Lung (tissue), 12 donors: ENCODE data around the gene KIF1A. TPM values are rescaled to one million over a fixed set of nuclear protein-coding genes. Genes with fewer than 3 reads are reported as not detected.

ENCODE experiments used
- ATAC-seq: fragments of 200-7000 bp; cut with Tn5 transposase; one replicate; pipeline ENCODE4 v1.9.1; 2020; ENCODE audit warnings: moderate number of reproducible peaks; ENCODE audit not compliant: insufficient read depth, low FRiP score
- DNase-seq, 3 donors: peaks; one replicate each; pipeline ENCODE4 v3.0.0-alpha.2; 2013 to 2017
- H3K27ac ChIP-seq, 2 donors: one replicate each; pipeline ENCODE4 v1.5.1; 2013; ENCODE audit warnings: mild to moderate bottlenecking in 2 of 2, moderate library complexity in 2 of 2, control low read depth in 1 of 2, inconsistent platforms in 1 of 2, low read depth in 1 of 2, low read length in 1 of 2
- H3K27me3 ChIP-seq, 3 donors: one replicate each; pipeline ENCODE4 v1.5.1; 2013; ENCODE audit warnings: low read length in 2 of 3; ENCODE audit not compliant: control insufficient read depth in 3 of 3, insufficient read depth in 3 of 3
- H3K36me3 ChIP-seq, 4 donors: one replicate each; pipeline ENCODE4 v1.5.1; 2013; ENCODE audit warnings: low read length in 4 of 4, mild to moderate bottlenecking in 1 of 4, moderate library complexity in 1 of 4; ENCODE audit not compliant: control insufficient read depth in 4 of 4, insufficient read depth in 4 of 4
- H3K4me1 ChIP-seq, 5 donors: one replicate each; pipeline ENCODE4 v1.5.1; 2013; ENCODE audit warnings: low read length in 5 of 5, mild to moderate bottlenecking in 2 of 5, moderate library complexity in 1 of 5; ENCODE audit not compliant: control insufficient read depth in 5 of 5, insufficient read depth in 5 of 5
- H3K4me3 ChIP-seq: one replicate; pipeline ENCODE4 v1.5.1; 2013; ENCODE audit warnings: mild to moderate bottlenecking, control low read depth, moderate library complexity
- H3K9ac ChIP-seq, 2 donors: one replicate each; pipeline ENCODE4 v1.5.1; 2013; ENCODE audit warnings: low read length in 2 of 2, control low read depth in 1 of 2; ENCODE audit not compliant: insufficient read depth in 1 of 2
- H3K9me3 ChIP-seq, 4 donors: one replicate each; pipeline ENCODE4 v1.5.1; 2013; ENCODE audit warnings: low read length in 3 of 4, mild to moderate bottlenecking in 1 of 4, moderate library complexity in 1 of 4; ENCODE audit not compliant: control insufficient read depth in 4 of 4, insufficient read depth in 3 of 4
- CTCF ChIP-seq: IDR thresholded peaks from 2 replicates; pipeline ENCODE4 v1.5.1; 2012; ENCODE audit warnings: mild to moderate bottlenecking; ENCODE audit errors: control extremely low read depth, extremely low read depth
- WGBS, 2 donors: extraction: QIAGEN DNeasy Blood & Tissue Kit; methylation state at CpG; one replicate each; pipeline ENCODE4 v1.1.7; 2013; 5-methylcytosine and 5-hydroxymethylcytosine counted together
- polyA plus RNA-seq, 2 donors: library from polyadenylated mRNA; stranded (reverse); fragments of 200-250 nt; gene quantifications; one replicate each; pipeline ENCODE4 v1.2.1, GENCODE V29; 2013
- total RNA-seq, 2 donors: library from RNA; depleted of rRNA in 1 of 2; stranded (reverse); fragments of >200 nt in 1 of 2; gene quantifications; one replicate each; pipeline ENCODE4 v1.2.1, GENCODE V29; 2014 to 2021
- donor health status: control.
- donor health status: control.
- donor health status: Bipolar disorder and iron deficiency.
- donor health status: healthy.
- donor health status: DM: yes; HTN: yes; CAD: no.

The KIF1A gene
- total and polyA plus RNA-seq, 4 donors, result 0.14 to 2.3 (median 0.46) TPM

- Histone ChIP-seq H3K27ac (no peak overlapping the region), H3K9me3 (peaks cover 0 to 11% (median 0%) of the 10 kb centered on the region in 4 donors), H3K27me3 (peaks cover 23 to 70% (median 41%) of the 10 kb centered on the region in 3 donors), H3K4me1 (peaks cover 0 to 12% (median 3%) of the 10 kb centered on the region in 5 donors), H3K9ac (no peak overlapping the region), H3K36me3 (no peaks in the 10 kb centered on the region), H3K4me3 (no peak overlapping the region)
- TF ChIP-seq CTCF, result no peak
- WGBS, 2 donors, result 9 to 14% methylated on average over 7 of the region's 7 CpGs
- DNase-seq, result no peak
- no peak for ATAC-seq
Measured at GRCh38 chr2:240821429-240821778, 1.4 kb upstream of the KIF1A start.

GRCh38 chr2:240820607-240821428 is 799 bp upstream of the KIF1A start:
- TF ChIP-seq CTCF, result no peak
- H3K4me1 ChIP-seq, result peaks cover 0 to 12% (median 3%) of the 10 kb centered on the region in 5 donors
- H3K27ac ChIP-seq, result no peak overlapping the region
- H3K27me3 ChIP-seq, result peaks cover 23 to 69% (median 39%) of the 10 kb centered on the region in 3 donors
- WGBS, 2 donors, result 0 to 2% methylated on average over 57 to 64 of the region's 64 CpGs
- H3K9me3 ChIP-seq, result peaks cover 0 to 13% (median 0%) of the 10 kb centered on the region in 4 donors
- H3K4me3 ChIP-seq, result no peak overlapping the region
- no peak overlapping the region for H3K9ac ChIP-seq
- no peak for ATAC-seq
- DNase-seq, result no peak
- H3K36me3 ChIP-seq, result no peaks in the 10 kb centered on the region

GRCh38 chr2:240819126-240819857 is 727 bp downstream of the KIF1A start:
- DNase-seq (no peak), ATAC-seq (no peak)
- no peak overlapping the region for H3K9ac ChIP-seq
- no peaks in the 10 kb centered on the region for H3K36me3 ChIP-seq
- no peak for TF ChIP-seq CTCF
- peaks cover 0 to 16% (median 1%) of the 10 kb centered on the region in 4 donors for H3K9me3 ChIP-seq
- no peak overlapping the region for H3K4me3 ChIP-seq
- peaks cover 23 to 55% (median 29%) of the 10 kb centered on the region in 3 donors for H3K27me3 ChIP-seq
- no peak overlapping the region for H3K27ac ChIP-seq
- peaks cover 0 to 12% (median 3%) of the 10 kb centered on the region in 5 donors for H3K4me1 ChIP-seq
- WGBS, 2 donors, result 2% methylated on average over 41 to 81 of the region's 81 CpGs
